SU-DHL-6 (cell line): Measurements from ENCODE around the gene DOCK10.

ENCODE experiments used
- H2AFZ ChIP-seq: fragments of 200-600 bp; sonication (generic); 2 replicates; pipeline ENCODE4 v1.6.1; 2014; ENCODE audit warnings: low read depth, mild to moderate bottlenecking, moderate library complexity, mixed read lengths, antibody characterized with exemption, low read length; ENCODE audit not compliant: severe bottlenecking
- H3F3A ChIP-seq: fragments of 200-600 bp; shearing (Covaris generic); 2 replicates; pipeline ENCODE4 v1.6.0; 2016; ENCODE audit warnings: antibody characterized with exemption, mild to moderate bottlenecking; ENCODE audit not compliant: insufficient read depth
- H3K27ac ChIP-seq: fragments of 200-600 bp; sonication (generic); 2 replicates; pipeline ENCODE4 v1.5.1; 2016; ENCODE audit warnings: low read depth, mild to moderate bottlenecking, low read length, moderate library complexity, mixed read lengths
- H3K27me3 ChIP-seq: fragments of 200-600 bp; sonication (generic), shearing (Covaris generic); 2 replicates; pipeline ENCODE4 v1.6.0; 2014; ENCODE audit warnings: mild to moderate bottlenecking, low read length
- H3K36me3 ChIP-seq: fragments of 200-600 bp; sonication (generic); 2 replicates; pipeline ENCODE4 v1.6.1; 2014; ENCODE audit warnings: mild to moderate bottlenecking, low read length, mixed read lengths
- H3K4me2 ChIP-seq: fragments of 300-600, 200-600 bp; shearing (Covaris generic), sonication (generic); 2 replicates; pipeline ENCODE4 v1.6.0; 2014; ENCODE audit warnings: low read length, low read depth, mild to moderate bottlenecking; ENCODE audit not compliant: poor library complexity, severe bottlenecking
- H3K4me3 ChIP-seq: fragments of 200-600 bp; sonication (generic); 2 replicates; pipeline ENCODE4 v1.5.1; 2014; ENCODE audit warnings: antibody characterized with exemption, low read length, mild to moderate bottlenecking, mixed read lengths; ENCODE audit not compliant: insufficient read depth, poor library complexity, severe bottlenecking
- H3K79me2 ChIP-seq: fragments of 200-600 bp; sonication (generic); 2 replicates; pipeline ENCODE4 v1.6.1; 2014; ENCODE audit warnings: mild to moderate bottlenecking, low read length, moderate library complexity; ENCODE audit not compliant: insufficient read depth
- H3K9ac ChIP-seq: fragments of 200-600 bp; sonication (generic); 2 replicates; pipeline ENCODE4 v1.7.0; 2014; ENCODE audit warnings: mild to moderate bottlenecking, low read length
- H3K9me2 ChIP-seq: fragments of 200-600 bp; sonication (generic); replicated peaks from 2 replicates; pipeline ENCODE4 v1.6.1; 2014; ENCODE audit warnings: low read length; ENCODE audit not compliant: insufficient read depth
- H3K9me3 ChIP-seq: fragments of 200-600 bp; sonication (generic); 2 replicates; pipeline ENCODE4 v1.6.1; 2014; ENCODE audit warnings: low read length, mixed read lengths; ENCODE audit not compliant: insufficient read depth
- H4K20me1 ChIP-seq: fragments of 200-600 bp; sonication (generic); 2 replicates; pipeline ENCODE4 v1.6.1; 2014; ENCODE audit warnings: low read depth, mild to moderate bottlenecking, antibody characterized with exemption, low read length, moderate library complexity, mixed read lengths
- EZH2phosphoT487 ChIP-seq: fragments of 200-600 bp; sonication (generic), shearing (Covaris generic); conservative IDR thresholded peaks from 2 replicates; pipeline ENCODE4 v1.6.1; 2018; ENCODE audit warnings: mild to moderate bottlenecking, antibody characterized with exemption, low read length, moderate library complexity, mixed read lengths
- TF ChIP-seq, protein P1 (sequence below): fragments of 200-600 bp; sonication (generic); IDR thresholded peaks from one replicate; pipeline ENCODE4 v1.5.1; 2017; ENCODE audit warnings: antibody characterized with exemption, mild to moderate bottlenecking, low read length, moderate library complexity; ENCODE audit not compliant: insufficient read depth, poor library complexity, severe bottlenecking

The DOCK10 gene

DNA sequence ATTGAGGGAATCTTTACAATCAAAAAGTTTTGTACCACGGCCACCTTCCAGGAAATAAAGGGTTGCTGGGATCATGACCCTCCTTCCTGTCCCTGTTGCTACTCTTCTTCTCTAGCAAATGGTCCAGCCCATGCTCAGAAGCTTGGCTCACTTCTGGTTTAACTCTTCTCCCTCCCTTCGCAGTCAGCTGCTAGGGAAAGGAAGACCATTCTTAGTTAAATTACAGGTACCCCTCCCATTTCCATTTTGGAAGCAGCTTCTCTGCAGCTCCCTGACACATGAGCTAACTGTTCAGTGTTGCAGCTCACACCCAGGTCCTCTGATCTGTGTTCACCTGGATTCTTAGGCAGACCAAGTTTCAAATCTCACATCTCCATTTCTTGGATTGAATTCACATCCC lies 100.3 kb downstream of the DOCK10 start:
- H3K9me2 ChIP-seq: no peaks in the 10 kb centered on the region
- H3K79me2 ChIP-seq: no peaks in the 10 kb centered on the region
- no peak overlapping the region for H3K9ac ChIP-seq
- no peak overlapping the region for H3K4me3 ChIP-seq
- H3K27me3 ChIP-seq: no peaks in the 10 kb centered on the region
- H3K27ac ChIP-seq: no peak overlapping the region
- no peaks in the 10 kb centered on the region for H3K36me3 ChIP-seq
- no peak overlapping the region for H2AFZ ChIP-seq
- no peak for TF ChIP-seq EZH2phosphoT487
- TF ChIP-seq, protein P1, sequence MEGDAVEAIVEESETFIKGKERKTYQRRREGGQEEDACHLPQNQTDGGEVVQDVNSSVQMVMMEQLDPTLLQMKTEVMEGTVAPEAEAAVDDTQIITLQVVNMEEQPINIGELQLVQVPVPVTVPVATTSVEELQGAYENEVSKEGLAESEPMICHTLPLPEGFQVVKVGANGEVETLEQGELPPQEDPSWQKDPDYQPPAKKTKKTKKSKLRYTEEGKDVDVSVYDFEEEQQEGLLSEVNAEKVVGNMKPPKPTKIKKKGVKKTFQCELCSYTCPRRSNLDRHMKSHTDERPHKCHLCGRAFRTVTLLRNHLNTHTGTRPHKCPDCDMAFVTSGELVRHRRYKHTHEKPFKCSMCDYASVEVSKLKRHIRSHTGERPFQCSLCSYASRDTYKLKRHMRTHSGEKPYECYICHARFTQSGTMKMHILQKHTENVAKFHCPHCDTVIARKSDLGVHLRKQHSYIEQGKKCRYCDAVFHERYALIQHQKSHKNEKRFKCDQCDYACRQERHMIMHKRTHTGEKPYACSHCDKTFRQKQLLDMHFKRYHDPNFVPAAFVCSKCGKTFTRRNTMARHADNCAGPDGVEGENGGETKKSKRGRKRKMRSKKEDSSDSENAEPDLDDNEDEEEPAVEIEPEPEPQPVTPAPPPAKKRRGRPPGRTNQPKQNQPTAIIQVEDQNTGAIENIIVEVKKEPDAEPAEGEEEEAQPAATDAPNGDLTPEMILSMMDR: no peak
- no peak overlapping the region for H3K4me2 ChIP-seq
- H3K9me3 ChIP-seq: no peaks in the 10 kb centered on the region
- no peaks in the 10 kb centered on the region for H4K20me1 ChIP-seq
- no peaks in the 10 kb centered on the region for H3F3A ChIP-seq

DNA sequence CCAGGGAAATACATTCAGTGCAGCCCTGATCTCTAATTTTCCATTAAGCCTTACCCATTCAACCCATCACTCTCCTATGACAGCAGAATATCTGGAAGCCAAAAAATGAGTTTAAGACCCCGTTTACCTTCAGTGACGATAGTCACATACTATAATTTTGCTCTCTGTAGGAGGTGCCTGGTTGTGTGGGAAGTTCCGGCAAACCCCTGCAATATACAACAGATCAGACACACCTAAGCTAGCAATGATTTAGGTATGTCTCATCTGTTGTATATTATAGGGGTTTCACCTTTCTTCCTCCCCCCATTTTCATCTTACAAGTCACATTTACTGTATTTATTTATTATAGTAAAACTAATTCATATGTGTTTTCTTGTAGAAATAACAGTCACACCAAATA lies 101.7 kb downstream of the DOCK10 start:
- Histone ChIP-seq H4K20me1 (no peaks in the 10 kb centered on the region), H3K9me3 (no peaks in the 10 kb centered on the region), H3K36me3 (no peaks in the 10 kb centered on the region), H3F3A (no peaks in the 10 kb centered on the region), H3K27ac (no peak overlapping the region), H2AFZ (no peak overlapping the region), H3K79me2 (no peaks in the 10 kb centered on the region), H3K9me2 (no peaks in the 10 kb centered on the region), H3K4me3 (no peak overlapping the region), H3K9ac (no peak overlapping the region), H3K4me2 (no peak overlapping the region), H3K27me3 (no peaks in the 10 kb centered on the region)
- no peak for TF ChIP-seq EZH2phosphoT487
- TF ChIP-seq, protein P1: no peak

DNA sequence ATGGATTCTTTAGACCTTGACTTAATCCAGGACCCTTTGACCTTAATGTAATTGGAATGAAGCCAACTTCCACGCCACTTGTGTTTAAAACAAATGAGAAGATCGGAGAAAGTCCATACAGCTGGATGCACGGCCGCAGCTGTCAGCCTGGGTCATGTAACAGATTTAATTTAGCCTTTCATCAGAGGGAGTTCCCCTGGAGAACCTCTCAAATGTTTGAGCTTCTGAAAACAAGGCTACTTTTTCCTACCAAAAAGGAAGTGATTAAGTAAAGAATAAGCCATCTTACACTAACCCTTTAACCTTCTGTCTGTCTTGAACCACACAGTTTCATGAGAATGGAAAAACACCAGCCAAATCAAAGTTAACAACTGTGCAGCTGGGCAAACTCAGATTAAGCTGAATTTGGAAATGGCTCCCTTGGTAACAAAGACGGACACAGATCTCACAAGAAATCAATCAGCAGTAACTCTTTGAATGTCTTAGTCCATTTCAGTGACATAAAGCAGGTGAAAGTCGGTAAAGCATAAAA lies 103.6 kb downstream of the DOCK10 start:
- Histone ChIP-seq H3K79me2 (no peaks in the 10 kb centered on the region), H3K4me3 (no peak overlapping the region), H3K9me2 (no peaks in the 10 kb centered on the region), H3F3A (no peaks in the 10 kb centered on the region), H3K36me3 (no peaks in the 10 kb centered on the region), H3K9me3 (no peaks in the 10 kb centered on the region), H3K27ac (no peak overlapping the region), H3K27me3 (no peaks in the 10 kb centered on the region), H3K9ac (no peak overlapping the region), H2AFZ (no peak overlapping the region), H3K4me2 (no peak overlapping the region), H4K20me1 (no peaks in the 10 kb centered on the region)
- TF ChIP-seq EZH2phosphoT487: no peak
- TF ChIP-seq, protein P1: no peak
